SH-SY5Y (cell line): ENCODE data around the gene C1QBP.

Source experiments
- GATA2 ChIP-seq: IDR thresholded peaks from 2 replicates; pipeline ENCODE4 v1.6.1; 2011; ENCODE audit warnings: mild to moderate bottlenecking, low read depth, low read length
- GATA3 ChIP-seq: IDR thresholded peaks from 2 replicates; pipeline ENCODE4 v1.6.1; 2011; ENCODE audit warnings: low read depth, mild to moderate bottlenecking, low read length, moderate library complexity

The C1QBP gene

GRCh38 chr17:5438716-5439445, at the start of gene C1QBP:
TSS of gene C1QBP (minus strand) at chr17:5439155. CDS start at chr17:5439073, 82 bp downstream.
- TF ChIP-seq GATA3: no peak

- no peak for TF ChIP-seq GATA2
- TF ChIP-seq GATA3: no peak
Observed at GRCh38 chr17:5488752-5489151, 49.8 kb upstream of the C1QBP start.

- TF ChIP-seq GATA3: no peak
- no peak for TF ChIP-seq GATA2
Observed at GRCh38 chr17:5486206-5487124, 47.5 kb upstream of the C1QBP start, which contains the start of gene MIS12. TSS of gene MIS12 (plus strand) at chr17:5486566. CDS start at chr17:5488863, 2,297 bp downstream.

GRCh38 chr17:5485270-5486205, 46.6 kb upstream of the C1QBP start, which contains the start of gene DERL2:
TSS of gene DERL2 (minus strand) at chr17:5486178. CDS start at chr17:5486161, 17 bp downstream.
- TF ChIP-seq GATA2: no peak
- TF ChIP-seq GATA3: no peak

- TF ChIP-seq GATA3 (no peak), GATA2 (no peak)
Observed at GRCh38 chr17:5481451-5481850, 42.5 kb upstream of the C1QBP start.

GRCh38 chr17:5480962-5481361, 42.0 kb upstream of the C1QBP start:
- TF ChIP-seq GATA2 (no peak), GATA3 (no peak)

GRCh38 chr17:5478992-5479391, 40.0 kb upstream of the C1QBP start:
- TF ChIP-seq GATA2 (no peak), GATA3 (no peak)

GRCh38 chr17:5473906-5474305, 35.0 kb upstream of the C1QBP start:
- TF ChIP-seq GATA2 (no peak), GATA3 (no peak)

- TF ChIP-seq GATA3 (no peak), GATA2 (no peak)
Observed at GRCh38 chr17:5472511-5472910, 33.6 kb upstream of the C1QBP start.

GRCh38 chr17:5468075-5468473, 29.1 kb upstream of the C1QBP start:
- TF ChIP-seq GATA3: no peak
- TF ChIP-seq GATA2: no peak

- TF ChIP-seq GATA3 (no peak), GATA2 (no peak)
Observed at GRCh38 chr17:5467416-5467815, 28.5 kb upstream of the C1QBP start.

- TF ChIP-seq GATA3 (no peak), GATA2 (no peak)
Observed at GRCh38 chr17:5466295-5466694, 27.3 kb upstream of the C1QBP start.

- TF ChIP-seq GATA3: no peak
- no peak for TF ChIP-seq GATA2
Observed at GRCh38 chr17:5464717-5465507, 26.0 kb upstream of the C1QBP start.
